Measurements from ENCODE around the gene CCDC27. TPM values are rescaled to one million over a fixed set of nuclear protein-coding genes. Genes with fewer than 3 reads are reported as not detected.

The CCDC27 gene
- total and polyA plus RNA-seq, 2 of the 13 experiments (the other 11 are each of a cell fraction or from before 2014, with no cell fraction given): not detected

- in situ Hi-C loops (cut with HindIII; ENCODE audit: extremely low pct_ligation_motif_present, low pct_unique_long_range_greater_than_20kb) (no loop called here), intact Hi-C loops (cut with micrococcal nuclease; ENCODE audit: unreplicated experiment) (no loop called here)
- no peaks in the 10 kb centered on the region for H3K79me2 ChIP-seq (ENCODE audit: insufficient read depth, low read length)
- WGBS (ENCODE audit: low lambda C conversion rate): 62% methylated on average over 11 of the region's 11 CpGs
- no peak overlapping the region for H3K27ac ChIP-seq (ENCODE audit: extremely low read length, insufficient read depth, low read length)
- peaks cover 0 to 17% of the 10 kb centered on the region in 2 experiments; a peak in 2 of 5 replicates for H3K27me3 ChIP-seq (ENCODE audit: control insufficient read depth in 1 of 2, insufficient read depth in 2 of 2, low read length in 2 of 2)
- no TSS peak for BruUV-seq (replicated peaks)
- POLR2A ChIA-PET: no interaction called here
- H4K20me1 ChIP-seq (ENCODE audit: insufficient read depth, low read length): no peaks in the 10 kb centered on the region
- TF ChIP-seq, protein P1, sequence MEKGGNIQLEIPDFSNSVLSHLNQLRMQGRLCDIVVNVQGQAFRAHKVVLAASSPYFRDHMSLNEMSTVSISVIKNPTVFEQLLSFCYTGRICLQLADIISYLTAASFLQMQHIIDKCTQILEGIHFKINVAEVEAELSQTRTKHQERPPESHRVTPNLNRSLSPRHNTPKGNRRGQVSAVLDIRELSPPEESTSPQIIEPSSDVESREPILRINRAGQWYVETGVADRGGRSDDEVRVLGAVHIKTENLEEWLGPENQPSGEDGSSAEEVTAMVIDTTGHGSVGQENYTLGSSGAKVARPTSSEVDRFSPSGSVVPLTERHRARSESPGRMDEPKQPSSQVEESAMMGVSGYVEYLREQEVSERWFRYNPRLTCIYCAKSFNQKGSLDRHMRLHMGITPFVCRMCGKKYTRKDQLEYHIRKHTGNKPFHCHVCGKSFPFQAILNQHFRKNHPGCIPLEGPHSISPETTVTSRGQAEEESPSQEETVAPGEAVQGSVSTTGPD (CRISPR knock-in tag; IDR thresholded peaks at IDR 0.05): no peak
- TF ChIP-seq SSRP1 (CRISPR knock-in tag; IDR thresholded peaks at IDR 0.05) (no peak), ZNF230 (CRISPR knock-in tag; IDR thresholded peaks at IDR 0.05) (no peak), ZNF20 (CRISPR knock-in tag; IDR thresholded peaks at IDR 0.05) (no peak), TERF1 (CRISPR knock-in tag; IDR thresholded peaks at IDR 0.05) (no peak), RCOR2 (CRISPR knock-in tag; IDR thresholded peaks at IDR 0.05) (no peak), ZNF260 (CRISPR knock-in tag; IDR thresholded peaks at IDR 0.05; ENCODE audit: borderline replicate concordance, low read depth) (no peak), NFKBIZ (CRISPR knock-in tag; IDR thresholded peaks at IDR 0.05) (no peak), GABPB1 (CRISPR knock-in tag; IDR thresholded peaks at IDR 0.05) (no peak), HNRNPK (IDR thresholded peaks at IDR 0.05; ENCODE audit: low read depth, low read length, poor library complexity, severe bottlenecking) (no peak), PHF21A (CRISPR knock-in tag; IDR thresholded peaks at IDR 0.05) (no peak), RFX1 (IDR thresholded peaks at IDR 0.05) (no peak), ZNF891 (CRISPR knock-in tag; IDR thresholded peaks at IDR 0.05) (no peak)
- TF ChIP-seq, protein P2, sequence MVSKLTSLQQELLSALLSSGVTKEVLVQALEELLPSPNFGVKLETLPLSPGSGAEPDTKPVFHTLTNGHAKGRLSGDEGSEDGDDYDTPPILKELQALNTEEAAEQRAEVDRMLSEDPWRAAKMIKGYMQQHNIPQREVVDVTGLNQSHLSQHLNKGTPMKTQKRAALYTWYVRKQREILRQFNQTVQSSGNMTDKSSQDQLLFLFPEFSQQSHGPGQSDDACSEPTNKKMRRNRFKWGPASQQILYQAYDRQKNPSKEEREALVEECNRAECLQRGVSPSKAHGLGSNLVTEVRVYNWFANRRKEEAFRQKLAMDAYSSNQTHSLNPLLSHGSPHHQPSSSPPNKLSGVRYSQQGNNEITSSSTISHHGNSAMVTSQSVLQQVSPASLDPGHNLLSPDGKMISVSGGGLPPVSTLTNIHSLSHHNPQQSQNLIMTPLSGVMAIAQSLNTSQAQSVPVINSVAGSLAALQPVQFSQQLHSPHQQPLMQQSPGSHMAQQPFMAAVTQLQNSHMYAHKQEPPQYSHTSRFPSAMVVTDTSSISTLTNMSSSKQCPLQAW (CRISPR knock-in tag; IDR thresholded peaks at IDR 0.05): no peak
- TF ChIP-seq, protein P3, sequence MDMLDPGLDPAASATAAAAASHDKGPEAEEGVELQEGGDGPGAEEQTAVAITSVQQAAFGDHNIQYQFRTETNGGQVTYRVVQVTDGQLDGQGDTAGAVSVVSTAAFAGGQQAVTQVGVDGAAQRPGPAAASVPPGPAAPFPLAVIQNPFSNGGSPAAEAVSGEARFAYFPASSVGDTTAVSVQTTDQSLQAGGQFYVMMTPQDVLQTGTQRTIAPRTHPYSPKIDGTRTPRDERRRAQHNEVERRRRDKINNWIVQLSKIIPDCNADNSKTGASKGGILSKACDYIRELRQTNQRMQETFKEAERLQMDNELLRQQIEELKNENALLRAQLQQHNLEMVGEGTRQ (IDR thresholded peaks at IDR 0.05; ENCODE audit: low read depth, low read length): no peak
- TF ChIP-seq, protein P3 (CRISPR knock-in tag; IDR thresholded peaks at IDR 0.05; ENCODE audit: borderline replicate concordance): no peak
- TF ChIP-seq, protein P4, sequence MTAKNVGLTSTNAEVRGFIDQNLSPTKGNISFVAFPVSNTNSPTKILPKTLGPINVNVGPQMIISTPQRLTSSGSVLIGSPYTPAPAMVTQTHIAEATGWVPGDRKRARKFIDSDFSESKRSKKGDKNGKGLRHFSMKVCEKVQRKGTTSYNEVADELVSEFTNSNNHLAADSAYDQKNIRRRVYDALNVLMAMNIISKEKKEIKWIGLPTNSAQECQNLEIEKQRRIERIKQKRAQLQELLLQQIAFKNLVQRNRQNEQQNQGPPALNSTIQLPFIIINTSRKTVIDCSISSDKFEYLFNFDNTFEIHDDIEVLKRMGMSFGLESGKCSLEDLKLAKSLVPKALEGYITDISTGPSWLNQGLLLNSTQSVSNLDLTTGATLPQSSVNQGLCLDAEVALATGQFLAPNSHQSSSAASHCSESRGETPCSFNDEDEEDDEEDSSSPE (CRISPR knock-in tag; IDR thresholded peaks at IDR 0.05): no peak
- no peak overlapping the region for H3K9ac ChIP-seq (ENCODE audit: insufficient read depth, low read depth, low read length)
- no peak overlapping the region for H3K4me3 ChIP-seq (replicated peaks in 1 of 3; ENCODE audit: insufficient read depth in 1 of 3, low read depth in 2 of 3, low read length in 3 of 3)
- H3K36me3 ChIP-seq (replicated peaks in 1 of 2; ENCODE audit: control insufficient read depth in 1 of 2, insufficient read depth in 2 of 2, low read length in 2 of 2): no peaks in the 10 kb centered on the region
- FAIRE-seq: no peak
- CTCF ChIA-PET (ENCODE audit: low intra/inter-chr PET ratio, low total read pairs): no interaction called here
- no peak for DNase-seq (ENCODE audit: low spot score)
- H3K4me2 ChIP-seq (ENCODE audit: low read depth, low read length): no peak overlapping the region
- H2AFZ ChIP-seq (ENCODE audit: low read length): no peak overlapping the region
- no peak for ATAC-seq
- peaks cover 27% of the 10 kb centered on the region for H3K4me1 ChIP-seq (ENCODE audit: insufficient read depth, low read length)
- H3K9me3 ChIP-seq (ENCODE audit: low read length): no peaks in the 10 kb centered on the region
Measured at GRCh38 chr1:3805038-3805437, 52.8 kb downstream of the CCDC27 start.
